DOHH2 (cell line): ENCODE data around the gene KCNG4.

Experiments used
- H3F3A ChIP-seq: fragments of 200-600 bp; sonication (generic), shearing (Covaris generic); 2 replicates; pipeline ENCODE4 v1.6.0; 2016; ENCODE audit warnings: antibody characterized with exemption, mild to moderate bottlenecking; ENCODE audit not compliant: control insufficient read depth, insufficient read depth
- H3K27ac ChIP-seq: fragments of 200-600 bp; sonication (generic); 2 replicates; pipeline ENCODE4 v1.5.1; 2014; ENCODE audit warnings: low read depth, mild to moderate bottlenecking, low read length, moderate library complexity
- H3K27me3 ChIP-seq: fragments of 200-600 bp; sonication (generic); 2 replicates; pipeline ENCODE4 v1.6.1; 2014; ENCODE audit warnings: mild to moderate bottlenecking, low read length, mixed read lengths; ENCODE audit not compliant: control insufficient read depth
- H3K36me3 ChIP-seq: fragments of 200-600 bp; sonication (generic); 2 replicates; pipeline ENCODE4 v1.6.1; 2014; ENCODE audit warnings: mild to moderate bottlenecking, low read length, moderate library complexity, mixed read lengths; ENCODE audit not compliant: control insufficient read depth
- H3K4me1 ChIP-seq: fragments of 200-600 bp; sonication (generic); 2 replicates; pipeline ENCODE4 v1.6.1; 2014; ENCODE audit warnings: mild to moderate bottlenecking, low read length, mixed read lengths; ENCODE audit not compliant: control insufficient read depth
- H3K4me2 ChIP-seq: fragments of 200-600 bp; sonication (generic); 2 replicates; pipeline ENCODE4 v1.6.0; 2014; ENCODE audit warnings: mild to moderate bottlenecking, low read length, moderate library complexity
- H3K4me3 ChIP-seq: fragments of 200-600 bp; sonication (generic); 2 replicates; pipeline ENCODE4 v1.5.1; 2014; ENCODE audit warnings: mild to moderate bottlenecking, low read length, mixed read lengths
- H3K79me2 ChIP-seq: fragments of 200-600 bp; sonication (generic); 2 replicates; pipeline ENCODE4 v1.6.1; 2014; ENCODE audit warnings: mild to moderate bottlenecking, low read length, mixed read lengths; ENCODE audit not compliant: control insufficient read depth
- H3K9me2 ChIP-seq: fragments of 200-600 bp; sonication (generic); replicated peaks from 2 replicates; pipeline ENCODE4 v1.6.1; 2014; ENCODE audit warnings: mild to moderate bottlenecking, low read length, mixed read lengths; ENCODE audit not compliant: control insufficient read depth
- H3K9me3 ChIP-seq: fragments of 200-600 bp; sonication (generic); 2 replicates; pipeline ENCODE4 v1.6.1; 2014; ENCODE audit warnings: antibody characterized with exemption, low read length, mixed read lengths; ENCODE audit not compliant: control insufficient read depth, insufficient read depth
- H4K20me1 ChIP-seq: fragments of 200-600 bp; sonication (generic); 2 replicates; pipeline ENCODE4 v1.6.0; 2014; ENCODE audit warnings: low read depth, mild to moderate bottlenecking, antibody characterized with exemption, low read length, moderate library complexity; ENCODE audit not compliant: control insufficient read depth, insufficient read depth
- CTCF ChIP-seq: fragments of 200-600 bp; sonication (generic); IDR thresholded peaks from one replicate; pipeline ENCODE4 v1.5.1; 2014; ENCODE audit warnings: antibody characterized with exemption, mild to moderate bottlenecking, low read depth, low read length; ENCODE audit not compliant: poor library complexity, severe bottlenecking
- EZH2phosphoT487 ChIP-seq: fragments of 200-600 bp; sonication (generic); IDR thresholded peaks from 2 replicates; pipeline ENCODE4 v1.6.1; 2017; ENCODE audit warnings: borderline replicate concordance, mild to moderate bottlenecking, antibody characterized with exemption, low read length, moderate library complexity, mixed read lengths

KCNG4 gene

DNA sequence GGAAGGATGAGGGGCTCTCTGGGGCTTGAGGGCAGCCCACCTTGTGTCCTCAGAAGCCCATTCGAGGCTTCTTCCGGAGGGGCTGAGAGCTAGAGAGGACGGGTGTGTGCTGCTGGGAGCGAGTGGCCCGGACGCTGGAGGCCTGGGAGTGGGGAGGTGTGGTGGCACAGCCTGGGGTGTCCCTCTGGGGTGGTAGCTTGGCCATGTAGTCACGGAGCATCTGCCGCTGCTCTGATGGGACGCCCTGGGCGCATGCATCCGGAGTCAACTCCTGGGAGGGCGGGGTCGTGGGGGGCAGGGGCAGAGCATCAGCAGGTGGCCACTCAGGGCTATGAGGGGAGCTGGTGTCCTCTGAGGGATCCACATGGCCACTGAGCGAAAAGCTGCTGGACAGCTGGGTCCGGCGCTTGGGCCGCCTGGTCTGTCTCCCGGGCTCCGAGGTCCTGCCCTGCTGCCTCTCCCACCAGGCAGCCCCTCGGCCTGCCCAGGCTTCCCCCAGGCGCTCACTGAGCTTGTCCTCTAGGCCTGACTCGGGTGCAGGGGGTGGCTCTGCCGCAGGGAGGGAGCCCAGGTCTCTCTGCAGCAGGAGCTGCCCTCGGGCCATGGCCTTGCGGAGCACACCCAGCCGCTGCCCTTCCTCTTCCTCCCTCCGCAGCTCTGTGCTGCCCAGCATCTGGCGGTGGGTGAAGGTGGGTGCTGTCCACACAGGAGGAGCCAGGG, 60.8 kb downstream of the KCNG4 start:
- Histone ChIP-seq H3K9me3 (no peaks in the 10 kb centered on the region), H3K36me3 (peaks cover 52% of the 10 kb centered on the region), H3K9me2 (no peaks in the 10 kb centered on the region), H3K4me2 (no peak overlapping the region), H3K4me3 (no peak overlapping the region), H3K4me1 (no peaks in the 10 kb centered on the region), H3K79me2 (peaks cover 15% of the 10 kb centered on the region), H3K27ac (no peak overlapping the region), H3K27me3 (no peaks in the 10 kb centered on the region), H4K20me1 (no peaks in the 10 kb centered on the region), H3F3A (no peaks in the 10 kb centered on the region)
- TF ChIP-seq CTCF = no peak
- no peak for TF ChIP-seq EZH2phosphoT487

DNA sequence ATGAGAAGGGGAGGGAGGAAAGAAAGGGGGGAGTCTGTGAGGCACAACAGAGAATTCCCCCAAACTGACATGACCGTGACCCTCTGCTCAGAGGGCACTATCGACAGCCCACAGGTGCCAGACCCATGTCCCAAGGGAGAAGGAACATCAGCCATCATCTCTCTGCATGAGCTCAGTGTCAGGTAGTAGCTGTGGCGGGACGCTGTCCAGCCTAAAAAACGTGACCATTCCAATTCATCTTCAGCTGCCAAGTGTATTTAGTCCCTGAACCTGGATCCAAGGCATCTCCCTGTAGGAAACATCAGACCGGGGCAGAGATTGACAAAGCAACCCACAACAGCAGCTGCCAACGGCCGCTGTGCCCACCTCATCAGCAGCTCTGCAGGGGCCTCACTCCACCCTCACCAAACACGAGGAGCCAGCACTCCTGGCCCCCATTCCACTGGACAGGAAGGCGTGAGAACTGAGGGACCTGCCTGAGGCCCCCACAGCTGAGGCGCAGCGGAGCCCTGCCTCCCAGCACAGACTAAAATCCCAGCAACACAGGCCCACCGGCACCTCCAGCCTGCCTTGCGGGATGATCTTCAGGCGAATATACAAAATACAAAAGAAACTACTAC, 61.6 kb downstream of the KCNG4 start:
- no peaks in the 10 kb centered on the region for H3K9me2 ChIP-seq
- TF ChIP-seq CTCF (no peak), EZH2phosphoT487 (no peak)
- no peak overlapping the region for H3K4me2 ChIP-seq
- H3K79me2 ChIP-seq = peaks cover 7% of the 10 kb centered on the region
- no peaks in the 10 kb centered on the region for H3K9me3 ChIP-seq
- H4K20me1 ChIP-seq = no peaks in the 10 kb centered on the region
- H3K36me3 ChIP-seq = peaks cover 47% of the 10 kb centered on the region
- no peak overlapping the region for H3K4me3 ChIP-seq
- H3K27me3 ChIP-seq = no peaks in the 10 kb centered on the region
- H3K4me1 ChIP-seq = no peaks in the 10 kb centered on the region
- no peaks in the 10 kb centered on the region for H3F3A ChIP-seq
- H3K27ac ChIP-seq = no peak overlapping the region

DNA sequence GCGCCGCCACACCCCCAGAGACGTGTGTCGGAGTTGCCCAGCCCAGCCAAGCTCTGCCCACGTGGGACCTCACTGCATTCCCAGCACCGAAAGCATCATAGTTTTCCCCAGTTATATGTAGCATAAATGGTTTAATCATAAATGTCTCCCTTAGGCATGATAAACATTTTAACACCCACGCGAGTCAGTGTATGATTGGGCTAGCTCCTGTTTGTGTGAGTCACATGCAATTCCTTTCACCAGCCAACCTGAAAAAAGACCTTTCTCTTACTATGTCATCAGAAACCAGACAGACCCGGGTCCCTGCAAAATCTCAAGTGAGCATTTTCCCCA, 62.1 kb downstream of the KCNG4 start:
- H3K4me2 ChIP-seq = no peak overlapping the region
- no peaks in the 10 kb centered on the region for H3K27me3 ChIP-seq
- H3F3A ChIP-seq = no peaks in the 10 kb centered on the region
- TF ChIP-seq CTCF = no peak
- TF ChIP-seq EZH2phosphoT487 = no peak
- no peaks in the 10 kb centered on the region for H3K9me2 ChIP-seq
- no peak overlapping the region for H3K27ac ChIP-seq
- no peaks in the 10 kb centered on the region for H3K4me1 ChIP-seq
- no peak overlapping the region for H3K4me3 ChIP-seq
- H4K20me1 ChIP-seq = no peaks in the 10 kb centered on the region
- peaks cover 41% of the 10 kb centered on the region for H3K36me3 ChIP-seq
- no peaks in the 10 kb centered on the region for H3K9me3 ChIP-seq
- peaks cover 2% of the 10 kb centered on the region for H3K79me2 ChIP-seq
